Measurements from ENCODE around the gene ZMPSTE24.
A peak's percentile ranks its signal among the peaks of the same experiment; 100 is the strongest.
"Not testable (repeated sequence)": the region's sequence is repeated elsewhere in the genome, so short reads cannot be mapped to it uniquely, and the experiment has no call there.

ZMPSTE24 gene

DNA sequence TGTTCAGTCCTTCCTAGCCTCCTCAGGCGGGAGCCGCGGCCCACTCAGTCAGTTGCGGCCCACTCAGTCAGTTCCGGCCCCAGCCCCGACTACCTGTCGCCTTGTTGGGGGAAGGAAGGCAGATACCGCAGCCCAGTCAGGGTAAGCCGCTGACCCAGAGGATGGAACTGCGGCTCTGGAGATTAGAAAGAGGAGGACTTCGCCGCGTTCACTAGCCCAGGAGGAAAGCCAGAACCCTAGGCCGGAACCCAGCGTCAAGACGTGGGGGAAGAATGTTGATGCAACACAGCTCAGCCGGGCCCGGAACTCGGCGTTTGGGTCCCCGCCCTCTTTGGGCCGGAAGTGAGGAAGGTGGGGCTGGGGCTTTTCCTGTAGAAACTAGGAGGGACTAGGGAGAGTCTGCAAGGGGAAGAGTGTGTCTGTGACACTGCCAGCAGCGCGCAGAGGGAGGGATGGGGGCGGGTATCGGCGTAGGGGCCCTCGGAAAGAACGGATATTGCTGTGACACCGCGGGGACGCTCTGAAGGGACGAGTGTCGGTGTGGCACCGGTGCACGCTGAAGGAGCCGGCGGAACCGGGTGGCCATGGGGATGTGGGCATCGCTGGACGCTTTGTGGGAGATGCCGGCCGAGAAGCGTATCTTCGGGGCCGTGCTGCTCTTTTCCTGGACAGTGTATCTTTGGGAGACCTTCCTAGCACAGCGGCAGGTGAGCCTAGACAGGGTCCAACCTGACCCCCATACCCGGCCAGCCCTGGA lies at the start of gene ZMPSTE24:
Gene ZMPSTE24, plus strand, starts transcription at position 549 of the 757 bp plus-strand sequence. Its CDS starts 36 bp downstream, at position 585.
- H3K9ac ChIP-seq, result peak within 1 kb of the TSS; percentile 92 to 99 (median 97)
- peaks cover 19 to 40% (median 24%) of the 10 kb centered on the region in 10 experiments for H3K4me1 ChIP-seq
- H3K27me3 ChIP-seq, result no peaks in the 10 kb centered on the region
- H3K4me3 ChIP-seq, result peak within 1 kb of the TSS; percentile 82 to 100 (median 96)
- H4K20me1 ChIP-seq, result peaks cover 0 to 27% (median 2%) of the 10 kb centered on the region in 11 experiments; a peak in 5 of 22 replicates
- peak within 1 kb of the TSS; percentile 89 to 99 (median 96) for H3K27ac ChIP-seq
- peak within 1 kb of the TSS; percentile 77 to 94 (median 87) for H3K4me2 ChIP-seq
- no peak for TF ChIP-seq Cebpa-rat (IDR thresholded peaks at IDR 0.05)
- no peaks in the 10 kb centered on the region for H3K9me3 ChIP-seq (replicated peaks in 1 of 11)
- peaks cover 30 to 37% (median 36%) of the 10 kb centered on the region in 11 experiments for H3K36me3 ChIP-seq

DNA sequence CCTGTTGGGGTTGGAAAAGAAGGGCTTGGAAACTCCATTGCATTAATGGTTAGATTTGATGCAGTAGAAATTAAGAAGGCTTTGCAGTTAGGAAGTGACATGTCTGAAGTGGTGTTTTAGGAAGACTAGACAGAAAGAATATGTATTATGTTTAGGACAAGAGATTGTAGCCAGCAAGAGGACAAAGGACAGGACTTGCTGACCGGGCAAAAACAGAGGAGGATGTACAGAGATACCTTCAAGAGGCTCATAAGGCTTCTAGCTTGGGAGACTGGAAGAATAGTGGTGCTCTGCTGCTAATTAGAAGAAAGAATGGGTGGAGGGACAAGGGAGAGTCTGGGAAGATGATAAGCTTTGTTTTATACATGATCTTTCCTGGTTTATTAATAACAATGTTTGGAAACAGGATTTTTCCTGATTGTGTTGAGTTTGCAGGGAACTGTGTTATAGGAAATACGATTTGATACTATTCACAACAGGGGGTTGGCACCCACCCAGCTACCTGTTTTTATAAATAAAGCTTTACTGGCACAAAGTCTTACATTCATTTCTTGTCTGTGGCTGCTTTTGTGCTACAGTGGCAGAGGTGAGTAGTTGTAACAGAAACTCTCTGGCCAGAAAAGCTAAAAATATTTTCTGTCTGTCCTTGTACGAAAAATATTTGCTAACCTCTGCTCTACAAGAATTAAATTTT lies 47.4 kb upstream of the ZMPSTE24 start:
- Histone ChIP-seq H3K27me3 (no peaks in the 10 kb centered on the region), H3K4me2 (no peak overlapping the region), H3K4me1 (0 out of 20 replicates have a peak, but pooled peaks cover 0 to 4% (median 0%) of the 10 kb centered on the region in 10 experiments), H4K20me1 (peaks cover 4 to 99% (median 35%) of the 10 kb centered on the region in 11 experiments; a peak in 18 of 22 replicates), H3K36me3 (peaks cover 94 to 100% (median 99%) of the 10 kb centered on the region in 11 experiments), H3K9me3 (replicated peaks in 1 of 11) (no peaks in the 10 kb centered on the region), H3K9ac (no peak overlapping the region), H3K4me3 (no peak overlapping the region), H3K27ac (no peak overlapping the region)
- TF ChIP-seq Cebpa-rat (IDR thresholded peaks at IDR 0.05), result no peak

DNA sequence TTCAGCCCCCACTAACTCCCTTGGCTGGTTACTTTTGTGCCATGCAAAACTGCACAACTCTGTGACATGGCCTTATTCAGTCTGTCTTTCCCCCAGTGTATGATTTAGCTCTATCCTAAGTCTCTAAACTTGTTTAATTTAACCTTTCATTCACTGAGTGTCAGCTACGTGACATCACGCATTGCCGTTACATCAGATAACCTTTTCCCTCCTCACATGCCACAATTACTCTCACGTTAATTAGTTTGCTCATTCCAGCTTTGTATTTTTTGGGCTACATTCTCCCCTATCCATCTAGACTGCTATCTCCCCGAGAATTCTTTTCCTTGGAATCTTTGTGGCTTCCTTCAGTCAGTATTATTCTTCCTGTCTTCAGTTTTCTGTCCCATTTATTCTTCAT lies 39.7 kb upstream of the ZMPSTE24 start:
- Histone ChIP-seq H3K27me3 (no peaks in the 10 kb centered on the region), H3K9me3 (replicated peaks in 1 of 11) (no peaks in the 10 kb centered on the region), H3K9ac (no peak overlapping the region), H3K4me1 (no peaks in the 10 kb centered on the region), H3K4me2 (no peak overlapping the region), H3K36me3 (peaks cover 60 to 98% (median 81%) of the 10 kb centered on the region in 11 experiments), H3K27ac (no peak overlapping the region), H3K4me3 (no peak overlapping the region), H4K20me1 (peaks cover 0 to 96% (median 0%) of the 10 kb centered on the region in 11 experiments; a peak in 7 of 22 replicates)
- TF ChIP-seq Cebpa-rat (IDR thresholded peaks at IDR 0.05), result no peak

DNA sequence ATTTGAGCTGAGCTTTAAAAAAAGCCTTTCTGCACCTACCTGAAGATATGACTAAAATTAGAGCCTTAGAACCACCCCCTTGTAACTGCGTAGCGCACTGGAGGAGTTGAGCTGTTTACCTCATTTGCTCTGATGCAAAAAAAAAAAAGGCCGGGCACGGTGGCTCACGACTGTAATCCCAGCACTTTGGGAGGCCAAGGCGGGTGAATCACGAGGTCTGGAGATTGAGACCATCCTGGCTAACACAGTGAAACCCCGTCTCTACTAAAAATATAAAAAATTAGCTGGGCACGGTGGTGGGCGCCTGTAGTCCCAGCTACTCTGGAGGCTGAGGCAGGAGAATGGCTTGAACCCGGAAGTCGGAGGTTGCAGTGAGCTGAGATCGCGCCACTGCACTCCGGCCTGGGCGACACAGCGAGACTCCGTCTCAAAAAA lies 36.5 kb upstream of the ZMPSTE24 start:
- not testable (repeated sequence) for H3K9me3 ChIP-seq (replicated peaks in 1 of 11); H3K27ac ChIP-seq; H3K4me1 ChIP-seq; H3K27me3 ChIP-seq; H3K9ac ChIP-seq; H3K4me3 ChIP-seq; H3K4me2 ChIP-seq
- Histone ChIP-seq H3K36me3 (peaks cover 56 to 100% (median 81%) of the 10 kb centered on the region in 11 experiments), H4K20me1 (peaks cover 0 to 90% (median 0%) of the 10 kb centered on the region in 11 experiments; a peak in 7 of 22 replicates)

DNA sequence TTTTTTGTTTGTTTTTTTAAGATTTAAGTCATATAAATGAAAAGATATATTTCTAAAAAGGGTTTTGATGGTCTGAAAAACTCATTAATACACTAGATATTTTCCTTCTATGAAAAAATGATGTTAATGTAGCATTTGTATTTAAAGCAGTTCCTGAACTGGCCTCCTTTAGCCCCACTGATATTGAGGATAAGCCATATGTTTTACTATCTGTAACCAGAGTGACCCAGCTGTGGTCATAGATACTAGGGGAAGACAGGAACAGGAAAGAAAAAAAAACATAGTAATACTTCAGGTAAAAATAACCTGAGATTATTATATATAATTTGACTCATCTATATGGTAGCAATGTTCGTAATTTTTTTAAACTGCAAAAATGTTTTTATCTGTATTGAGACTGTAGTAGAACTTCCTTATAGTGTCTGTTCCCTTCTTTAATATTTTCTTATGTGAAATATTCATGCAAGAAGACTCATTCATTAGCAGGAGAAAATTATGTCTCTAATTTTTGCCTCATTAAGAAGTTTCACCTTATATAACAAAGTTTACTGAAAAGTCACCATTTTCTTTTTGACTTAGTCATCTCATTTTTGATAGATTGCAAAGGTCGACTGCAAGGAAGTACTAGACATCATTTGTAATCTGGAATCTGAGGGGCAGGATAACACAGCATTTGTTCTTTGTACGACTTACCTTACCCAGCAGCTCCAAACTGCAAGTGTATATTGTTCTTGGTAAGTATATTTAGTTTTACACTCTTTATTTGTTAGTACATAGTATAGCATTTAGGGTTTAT lies 35.9 kb upstream of the ZMPSTE24 start:
- Histone ChIP-seq H3K9ac (no peak overlapping the region), H3K27me3 (no peaks in the 10 kb centered on the region), H3K4me3 (no peak overlapping the region), H4K20me1 (peaks cover 0 to 90% (median 0%) of the 10 kb centered on the region in 11 experiments; a peak in 8 of 22 replicates), H3K4me2 (no peak overlapping the region), H3K36me3 (peaks cover 56 to 100% (median 81%) of the 10 kb centered on the region in 11 experiments), H3K4me1 (no peaks in the 10 kb centered on the region), H3K9me3 (replicated peaks in 1 of 11) (no peaks in the 10 kb centered on the region), H3K27ac (no peak overlapping the region)
- TF ChIP-seq Cebpa-rat (IDR thresholded peaks at IDR 0.05), result no peak

DNA sequence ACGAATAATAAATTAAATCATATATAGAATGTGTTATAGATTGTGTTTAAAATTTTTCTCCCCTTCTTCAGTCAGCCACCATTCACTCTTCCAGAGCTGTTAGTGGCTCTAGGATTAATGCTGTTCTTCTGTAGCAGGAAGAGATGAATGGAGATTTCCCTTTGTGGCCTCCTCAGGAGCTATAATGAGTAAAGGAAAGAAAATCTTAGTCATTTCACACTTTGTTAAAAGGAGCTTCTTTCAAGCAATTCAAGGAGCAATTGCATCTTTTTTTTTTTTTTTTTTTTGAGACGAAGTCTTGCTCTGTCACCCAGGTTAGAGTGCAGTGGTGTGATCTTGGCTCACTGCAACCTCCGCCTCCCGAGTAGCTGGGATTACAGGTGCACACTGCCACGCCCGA lies 34.0 kb upstream of the ZMPSTE24 start:
- no peaks in the 10 kb centered on the region for H3K27me3 ChIP-seq
- no peak overlapping the region for H3K4me2 ChIP-seq
- H3K4me1 ChIP-seq, result no peaks in the 10 kb centered on the region
- no peak overlapping the region for H3K4me3 ChIP-seq
- no peak overlapping the region for H3K9ac ChIP-seq
- no peak for TF ChIP-seq Cebpa-rat (IDR thresholded peaks at IDR 0.05)
- peaks cover 66 to 100% (median 87%) of the 10 kb centered on the region in 11 experiments for H3K36me3 ChIP-seq
- H3K27ac ChIP-seq, result no peak overlapping the region
- H3K9me3 ChIP-seq (replicated peaks in 1 of 11), result no peaks in the 10 kb centered on the region
- peaks cover 0 to 91% (median 5%) of the 10 kb centered on the region in 11 experiments; a peak in 7 of 22 replicates for H4K20me1 ChIP-seq

DNA sequence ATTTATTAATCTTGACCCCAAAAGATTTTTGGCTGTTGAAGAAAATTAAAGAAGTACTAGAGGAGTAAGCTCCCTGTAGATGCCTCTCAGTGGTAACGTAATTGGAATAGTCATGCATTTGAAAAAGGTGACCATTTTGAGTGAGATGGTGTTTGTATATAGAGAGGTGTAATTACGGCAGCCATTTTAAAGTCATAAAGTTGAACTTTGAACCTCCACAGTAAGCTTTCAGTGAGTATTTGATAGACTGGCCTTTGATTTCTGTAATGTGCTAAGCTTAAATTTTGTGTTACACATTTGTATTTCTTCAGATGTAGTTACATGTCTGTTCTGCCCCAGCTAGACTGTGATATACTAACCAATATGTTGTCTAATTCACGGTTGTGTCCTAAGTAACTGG lies 31.8 kb upstream of the ZMPSTE24 start:
- H3K36me3 ChIP-seq, result peaks cover 69 to 100% (median 91%) of the 10 kb centered on the region in 11 experiments
- no peaks in the 10 kb centered on the region for H3K27me3 ChIP-seq
- H3K4me3 ChIP-seq, result no peak overlapping the region
- H3K27ac ChIP-seq, result no peak overlapping the region
- no peaks in the 10 kb centered on the region for H3K9me3 ChIP-seq (replicated peaks in 1 of 11)
- H3K9ac ChIP-seq, result no peak overlapping the region
- H4K20me1 ChIP-seq, result peaks cover 0 to 81% (median 0%) of the 10 kb centered on the region in 11 experiments; a peak in 6 of 22 replicates
- no peak for TF ChIP-seq Cebpa-rat (IDR thresholded peaks at IDR 0.05)
- no peaks in the 10 kb centered on the region for H3K4me1 ChIP-seq
- no peak overlapping the region for H3K4me2 ChIP-seq

DNA sequence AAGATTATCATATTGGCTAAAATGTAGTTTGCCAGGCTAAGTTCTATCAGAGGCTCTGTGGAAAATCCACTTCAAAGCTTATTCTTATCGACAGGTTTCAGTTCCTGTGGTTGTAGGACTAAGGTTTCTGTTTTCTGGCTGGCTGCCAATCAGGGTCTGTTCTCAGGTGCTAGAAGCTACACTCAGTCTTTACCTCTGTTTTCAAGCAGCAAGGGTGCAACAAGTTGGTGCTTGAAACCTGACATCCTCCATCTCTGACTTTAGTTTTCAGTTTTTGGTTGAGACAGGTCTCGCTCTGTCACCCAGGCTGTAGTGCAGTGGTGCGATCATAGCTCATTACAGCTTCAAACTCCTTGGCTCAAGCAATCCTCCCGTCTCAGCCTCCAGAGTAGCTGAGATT lies 25.6 kb upstream of the ZMPSTE24 start:
- Histone ChIP-seq H3K9me3 (replicated peaks in 1 of 11) (no peaks in the 10 kb centered on the region), H3K27me3 (no peaks in the 10 kb centered on the region), H3K4me1 (no peaks in the 10 kb centered on the region), H3K4me3 (no peak overlapping the region), H4K20me1 (peaks cover 0 to 80% (median 9%) of the 10 kb centered on the region in 11 experiments; a peak in 10 of 22 replicates), H3K4me2 (no peak overlapping the region), H3K36me3 (peaks cover 86 to 100% (median 100%) of the 10 kb centered on the region in 11 experiments), H3K9ac (no peak overlapping the region), H3K27ac (no peak overlapping the region)
- TF ChIP-seq Cebpa-rat (IDR thresholded peaks at IDR 0.05), result no peak
